B cell (primary cell): ENCODE results near the gene LRRN2. TPM values are rescaled to one million over a fixed set of nuclear protein-coding genes. Genes with fewer than 3 reads are reported as not detected.

ENCODE experiments used
- ATAC-seq: fragments of 200-7000 bp; cut with Tn5 transposase; one replicate; pipeline ENCODE4 v1.10.0; 2021; ENCODE audit warnings: low read depth, mild to moderate bottlenecking, moderate number of reproducible peaks, moderate library complexity
- CTCF ChIA-PET: fragments of 350-600 bp; sonication (Branson Sonifier 250); formaldehyde crosslinking; loops from one replicate; lab custom pipeline; 2021; ENCODE audit warnings: antibody characterized with exemption, inconsistent platforms; lab: Charles Lee
- POLR2A ChIA-PET: fragments of 350-600 bp; sonication (Branson Sonifier 250); formaldehyde crosslinking; loops from one replicate; lab custom pipeline; 2021; ENCODE audit warnings: antibody characterized with exemption; lab: Charles Lee
- DNase-seq: peaks from one replicate; pipeline ENCODE4 v3.0.0; 2013
- H2AFZ ChIP-seq: 2 replicates; pipeline ENCODE4 v1.6.1; 2012; ENCODE audit warnings: mild to moderate bottlenecking, low read depth, low read length; ENCODE audit not compliant: insufficient read depth, poor library complexity, severe bottlenecking
- H3K27ac ChIP-seq, 2 donors: 1 replicate in 1 of 2; 2 replicates in 1 of 2; pipeline ENCODE4 v1.5.1; 2012 to 2013; ENCODE audit warnings: low read length in 2 of 2, mild to moderate bottlenecking in 2 of 2, moderate library complexity in 1 of 2
- H3K27me3 ChIP-seq, 4 experiments: fragments of 200-600 bp in 1 of 4; sonication (generic) in 1 of 4; replicated peaks in 1 of 4; 1 replicate in 2 of 4; 2 replicates in 2 of 4; pipeline versions ENCODE4 v1.6.1 to v1.7.0; 2013 to 2016; ENCODE audit warnings: low read length in 3 of 4, mild to moderate bottlenecking in 2 of 4, mixed read lengths in 1 of 4, moderate library complexity in 1 of 4; ENCODE audit not compliant: insufficient read depth in 4 of 4, control insufficient read depth in 3 of 4; ENCODE audit errors: control extremely low read depth in 1 of 4
- H3K36me3 ChIP-seq, 2 experiments: replicated peaks in 1 of 2; 1 replicate in 1 of 2; 2 replicates in 1 of 2; pipeline versions ENCODE4 v1.6.1 to v1.7.1; 2013; ENCODE audit warnings: low read length in 1 of 2; ENCODE audit not compliant: insufficient read depth in 2 of 2, control insufficient read depth in 1 of 2; ENCODE audit errors: control extremely low read depth in 1 of 2, extremely low read depth in 1 of 2
- H3K4me1 ChIP-seq, 2 donors: fragments of 200-600 bp in 1 of 2; sonication (generic) in 1 of 2; 1 replicate in 1 of 2; 2 replicates in 1 of 2; pipeline versions ENCODE4 v1.5.1 to v1.6.1; 2013 to 2017; ENCODE audit warnings: low read length in 2 of 2; ENCODE audit not compliant: control insufficient read depth in 2 of 2, insufficient read depth in 2 of 2
- H3K4me2 ChIP-seq: replicated peaks from 2 replicates; pipeline ENCODE3; 2012; ENCODE audit warnings: mild to moderate bottlenecking, low read depth, low read length; ENCODE audit not compliant: poor library complexity, severe bottlenecking
- H3K4me3 ChIP-seq, 5 experiments: fragments of 200-600 bp in 1 of 5; sonication (generic) in 1 of 5; 1 replicate in 3 of 5; 2 replicates in 2 of 5; pipeline versions ENCODE4 v1.5.1 to v1.7.0; 2011 to 2016; ENCODE audit warnings: low read length in 4 of 5, mild to moderate bottlenecking in 4 of 5, low read depth in 2 of 5, control low read depth in 1 of 5, moderate library complexity in 1 of 5; ENCODE audit not compliant: insufficient read depth in 1 of 5; ENCODE audit errors: control extremely low read depth in 1 of 5, extremely low read depth in 1 of 5
- H3K79me2 ChIP-seq: fragments of 200-600 bp; sonication (generic); one replicate; pipeline ENCODE4 v1.6.0; 2016; ENCODE audit warnings: low read length; ENCODE audit not compliant: control insufficient read depth, insufficient read depth
- H3K9ac ChIP-seq: fragments of 200-600 bp; sonication (generic); 2 replicates; pipeline ENCODE4 v1.6.1; 2017; ENCODE audit warnings: mild to moderate bottlenecking, low read length, moderate library complexity
- H3K9me3 ChIP-seq, 3 donors: one replicate each; pipeline versions ENCODE4 v1.6.1 to v1.7.1; 2013; ENCODE audit warnings: low read length in 2 of 3; ENCODE audit not compliant: control insufficient read depth in 2 of 3, insufficient read depth in 1 of 3; ENCODE audit errors: control extremely low read depth in 1 of 3
- H4K20me1 ChIP-seq: 2 replicates; pipeline ENCODE4 v1.6.0; 2012; ENCODE audit warnings: mild to moderate bottlenecking, low read length; ENCODE audit not compliant: insufficient read depth, control insufficient read depth, poor library complexity, severe bottlenecking
- H3K27ac Mint-ChIP-seq: one replicate; pipeline ENCODE4 v1.8.0; 2021; ENCODE audit warnings: mixed read lengths
- H3K27me3 Mint-ChIP-seq: one replicate; pipeline ENCODE4 v1.8.0; 2021; ENCODE audit warnings: mixed read lengths
- H3K4me1 Mint-ChIP-seq: one replicate; pipeline ENCODE4 v1.8.0; 2021; ENCODE audit warnings: mixed read lengths
- H3K4me3 Mint-ChIP-seq: one replicate; pipeline ENCODE4 v1.8.0; 2021; ENCODE audit warnings: mixed read lengths
- H3K9me3 Mint-ChIP-seq: one replicate; pipeline ENCODE4 v1.8.0; 2022; ENCODE audit warnings: mixed read lengths; ENCODE audit not compliant: insufficient read depth
- CTCF ChIP-seq: fragments of 200-600 bp; IDR thresholded peaks from one replicate; pipeline ENCODE4 v1.8.0; 2022; ENCODE audit warnings: antibody characterized with exemption, mild to moderate bottlenecking
- EZH2 ChIP-seq: IDR thresholded peaks from 2 replicates; pipeline ENCODE4 v1.6.1; 2012; ENCODE audit warnings: borderline replicate concordance, low read depth, mild to moderate bottlenecking, moderate library complexity, low read length; ENCODE audit not compliant: insufficient read depth, poor library complexity, severe bottlenecking
- WGBS: methylation state at CpG from one replicate; pipeline ENCODE4 v1.1.5; 2013; ENCODE audit warnings: missing lambda C conversion rate; ENCODE audit not compliant: insufficient coverage; 5-methylcytosine and 5-hydroxymethylcytosine counted together
- intact Hi-C: fragments of 100-400 bp; cut with micrococcal nuclease; formaldehyde crosslinking; loops from one replicate; pipeline ENCODE4 v1.10.0; 2022
- polyA plus RNA-seq: library from polyadenylated mRNA; depleted of rRNA; stranded (reverse); fragments of >200 nt; gene quantifications from 2 replicates; pipeline ENCODE4 v1.2.3, GENCODE V29; 2012
- total RNA-seq, 2 donors: library from RNA; stranded (reverse); fragments of 120-200 nt in 1 of 2; gene quantifications; 1 replicate in 1 of 2; 2 replicates in 1 of 2; pipeline versions ENCODE4 v1.2.3 to v1.2.4, GENCODE V29; 2013 to 2022

Gene LRRN2
- total and polyA plus RNA-seq, 2 donors (not counting 1 experiment from before 2014, with no cell fraction given), result not detected

- peaks cover 0 to 7% (median 0%) of the 10 kb centered on the region in 4 experiments for H3K27me3 ChIP-seq
- no peak overlapping the region for H2AFZ ChIP-seq
- ChIA-PET CTCF (interaction anchor here (0.6 kb wide), 1 partner anchor 143 kb away, joined by 3 read pairs; no protein-coding TSS in a partner anchor), POLR2A (no interaction called here)
- H3K36me3 ChIP-seq, result no peaks in the 10 kb centered on the region
- H3K4me1 Mint-ChIP-seq, result no peaks in the 10 kb centered on the region
- no peaks in the 10 kb centered on the region for H3K9me3 Mint-ChIP-seq
- H4K20me1 ChIP-seq, result no peaks in the 10 kb centered on the region
- no peak overlapping the region for H3K4me3 ChIP-seq
- no peak for DNase-seq
- no peaks in the 10 kb centered on the region for H3K79me2 ChIP-seq
- no peak overlapping the region for H3K27ac Mint-ChIP-seq
- no peaks in the 10 kb centered on the region for H3K4me1 ChIP-seq
- H3K27ac ChIP-seq, result no peak overlapping the region
- peaks cover 0 to 4% (median 0%) of the 10 kb centered on the region in 3 donors for H3K9me3 ChIP-seq
- TF ChIP-seq EZH2 (no peak), CTCF (no peak)
- ATAC-seq, result no peak
- no peak overlapping the region for H3K4me3 Mint-ChIP-seq
- no peak overlapping the region for H3K9ac ChIP-seq
- no peak overlapping the region for H3K4me2 ChIP-seq
- peaks cover 8% of the 10 kb centered on the region for H3K27me3 Mint-ChIP-seq
- intact Hi-C loops, result no loop called here
- WGBS, result 82% methylated on average over 9 of the region's 10 CpGs
Observed at GRCh38 chr1:204670152-204670927, 15.2 kb downstream of the LRRN2 start.

- H3K9me3 ChIP-seq, result peaks cover 0 to 4% (median 0%) of the 10 kb centered on the region in 3 donors
- ChIA-PET CTCF (interaction anchor here (0.6 kb wide), 1 partner anchor 142 kb away, joined by 3 read pairs; no protein-coding TSS in a partner anchor), POLR2A (no interaction called here)
- H3K79me2 ChIP-seq, result no peaks in the 10 kb centered on the region
- no peaks in the 10 kb centered on the region for H3K36me3 ChIP-seq
- no peak for DNase-seq
- no peaks in the 10 kb centered on the region for H3K4me1 ChIP-seq
- no peak overlapping the region for H3K27ac ChIP-seq
- ATAC-seq, result no peak
- H3K4me1 Mint-ChIP-seq, result no peaks in the 10 kb centered on the region
- peaks cover 0 to 7% (median 0%) of the 10 kb centered on the region in 4 experiments for H3K27me3 ChIP-seq
- no peak overlapping the region for H3K9ac ChIP-seq
- no peak overlapping the region for H3K4me2 ChIP-seq
- H4K20me1 ChIP-seq, result no peaks in the 10 kb centered on the region
- H3K4me3 Mint-ChIP-seq, result no peak overlapping the region
- no peak overlapping the region for H3K27ac Mint-ChIP-seq
- H2AFZ ChIP-seq, result no peak overlapping the region
- TF ChIP-seq EZH2 (no peak), CTCF (no peak)
- WGBS, result 0% methylated on average over 1 of the region's 1 CpG
- no peaks in the 10 kb centered on the region for H3K9me3 Mint-ChIP-seq
- H3K27me3 Mint-ChIP-seq, result peaks cover 9% of the 10 kb centered on the region
- H3K4me3 ChIP-seq, result no peak overlapping the region
- intact Hi-C loops, result no loop called here
Observed at GRCh38 chr1:204669579-204669978, 16.0 kb downstream of the LRRN2 start.
